HepG2 (cell line): ENCODE results near the gene MILR1. TPM values are rescaled to one million over a fixed set of nuclear protein-coding genes. Genes with fewer than 3 reads are reported as not detected.
A peak's percentile ranks its signal among the peaks of the same experiment; 100 is the strongest.

Experiments used
- HNF4A ChIP-seq: sonication (generic); formaldehyde crosslinking; IDR thresholded peaks from 2 replicates; pipeline ENCODE4 v1.4.0; 2020; ENCODE audit warnings: missing genetic modification reagents
- HNRNPK ChIP-seq: fragments of 200-400 bp; formaldehyde crosslinking; IDR thresholded peaks from 2 replicates; pipeline ENCODE4 v1.6.1; 2018; ENCODE audit warnings: low read length, low read depth, moderate library complexity, mild to moderate bottlenecking; ENCODE audit not compliant: poor library complexity, severe bottlenecking
- MAFF ChIP-seq: IDR thresholded peaks from 2 replicates; pipeline ENCODE4 v1.6.1; 2011; ENCODE audit warnings: low read depth, low read length, improper control_type of control experiment
- NFE2L2 ChIP-seq: fragments of 150-350 bp; IDR thresholded peaks from 2 replicates; pipeline ENCODE4 v1.6.1; 2014; ENCODE audit warnings: low read length
- RAD51 ChIP-seq: fragments of 450-650 bp; IDR thresholded peaks from 2 replicates; pipeline ENCODE4 v1.6.1; 2016; ENCODE audit warnings: borderline replicate concordance
- SIN3A ChIP-seq: IDR thresholded peaks from 2 replicates; pipeline ENCODE4 v1.6.1; 2011; ENCODE audit warnings: low read depth, mild to moderate bottlenecking, control low read depth, low read length, borderline replicate concordance
- SP140L ChIP-seq: sonication (generic); formaldehyde crosslinking; IDR thresholded peaks from 2 replicates; pipeline ENCODE4 v1.4.0; 2020; ENCODE audit warnings: missing genetic modification reagents, borderline replicate concordance
- ZNF136 ChIP-seq: sonication (generic); formaldehyde crosslinking; IDR thresholded peaks from 2 replicates; pipeline ENCODE4 v1.8.1; 2022; ENCODE audit warnings: low read depth, mild to moderate bottlenecking, moderate library complexity, missing genetic modification reagents
- ZNF17 ChIP-seq: sonication (generic); formaldehyde crosslinking; IDR thresholded peaks from 2 replicates; pipeline ENCODE4 v1.5.0; 2020; ENCODE audit warnings: mild to moderate bottlenecking, missing genetic modification reagents
- ZNF564 ChIP-seq: sonication (generic); formaldehyde crosslinking; IDR thresholded peaks from 2 replicates; pipeline ENCODE4 v1.8.1; 2023; ENCODE audit warnings: mild to moderate bottlenecking, missing genetic modification reagents
- ZNF709 ChIP-seq: sonication (generic); formaldehyde crosslinking; IDR thresholded peaks from 2 replicates; pipeline ENCODE4 v1.5.0; 2020; ENCODE audit warnings: mild to moderate bottlenecking, missing genetic modification reagents
- polyA plus RNA-seq, 8 experiments: library from polyadenylated mRNA; depleted of rRNA in 3 of 8; stranded (reverse) in 7 of 8; unstranded in 1 of 8; fragments of >200 nt; fragmentation: Illumina TruSeq in 4 of 8; extraction: Trizol in 4 of 8; gene quantifications; 2 replicates each; pipeline versions ENCODE4 v1.2.1 to v1.2.3, GENCODE V29; 2011 to 2016; ENCODE audit warnings: low read depth in 4 of 8, missing spikeins in 1 of 8, mixed read lengths in 1 of 8; ENCODE audit not compliant: insufficient read depth in 1 of 8
- total RNA-seq, 5 experiments: library from RNA; depleted of rRNA; stranded (reverse); fragments of >200 nt; fragmentation: Illumina TruSeq; extraction: Trizol; gene quantifications; 2 replicates each; pipeline ENCODE4 v1.2.3, GENCODE V29; 2016; ENCODE audit warnings: low read depth in 1 of 5
- TF ChIP-seq, protein P1 (sequence below): sonication (generic); formaldehyde crosslinking; IDR thresholded peaks from 2 replicates; pipeline ENCODE4 v1.5.0; 2020; ENCODE audit warnings: mild to moderate bottlenecking, missing genetic modification reagents
- TF ChIP-seq, protein P2 (sequence below): sonication (generic); formaldehyde crosslinking; IDR thresholded peaks from 2 replicates; pipeline ENCODE4 v1.4.0; 2020; ENCODE audit warnings: mild to moderate bottlenecking, missing genetic modification reagents
- TF ChIP-seq, protein P3 (sequence below): sonication (generic); formaldehyde crosslinking; IDR thresholded peaks from 2 replicates; pipeline ENCODE4 v1.5.1; 2020; ENCODE audit warnings: mild to moderate bottlenecking, missing genetic modification reagents, moderate library complexity
- TF ChIP-seq, protein P4 (sequence below): sonication (generic); formaldehyde crosslinking; IDR thresholded peaks from 2 replicates; pipeline ENCODE4 v1.5.0; 2020; ENCODE audit warnings: mild to moderate bottlenecking, missing genetic modification reagents
- TF ChIP-seq, protein P5 (sequence below): sonication (generic); formaldehyde crosslinking; IDR thresholded peaks from 2 replicates; pipeline ENCODE4 v1.4.0; 2020; ENCODE audit warnings: missing genetic modification reagents

MILR1 gene
- total and polyA plus RNA-seq, 2 of the 13 experiments (the other 11 are each of a cell fraction or from before 2014, with no cell fraction given): 0.27 to 1.7 TPM

DNA sequence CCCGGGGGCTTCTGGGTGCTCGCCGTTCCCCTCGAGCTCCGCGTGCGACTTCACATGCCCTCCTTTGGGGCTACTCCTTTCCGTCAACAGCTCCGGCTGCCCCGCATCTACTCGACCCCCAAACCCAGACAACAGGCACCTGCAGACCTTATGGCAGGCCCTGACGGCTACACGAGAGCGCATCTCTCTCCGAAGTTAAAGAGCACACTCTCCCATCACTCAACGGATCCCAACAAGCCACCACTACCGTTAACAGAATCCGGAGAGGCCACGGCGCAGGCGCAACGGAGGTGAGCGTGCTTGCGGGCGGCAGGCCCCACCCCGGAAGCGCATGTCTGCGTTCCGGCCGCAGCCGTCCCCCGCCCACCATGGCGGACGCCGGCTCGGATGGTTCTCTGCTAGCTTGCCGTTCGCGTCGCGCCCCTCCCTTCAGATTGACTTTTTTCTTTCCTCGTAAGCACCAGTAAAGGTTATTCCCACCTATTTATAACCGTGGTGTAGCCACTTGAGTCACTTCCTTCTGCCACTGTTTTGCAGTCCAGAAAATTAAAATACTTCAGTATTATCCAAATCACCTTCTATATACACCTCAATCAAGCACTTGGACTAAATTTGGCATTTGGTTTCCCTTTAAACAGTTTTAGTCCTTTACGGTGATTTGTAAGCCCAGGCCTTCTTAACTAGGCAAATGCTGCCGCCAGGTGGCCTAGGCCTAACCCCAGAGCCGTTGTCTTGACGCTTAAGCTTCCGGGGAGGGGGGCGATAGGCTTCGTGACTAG is 48.1 kb downstream of the MILR1 start, which contains the start of gene POLG2 (continued):
- TF ChIP-seq, protein P1, sequence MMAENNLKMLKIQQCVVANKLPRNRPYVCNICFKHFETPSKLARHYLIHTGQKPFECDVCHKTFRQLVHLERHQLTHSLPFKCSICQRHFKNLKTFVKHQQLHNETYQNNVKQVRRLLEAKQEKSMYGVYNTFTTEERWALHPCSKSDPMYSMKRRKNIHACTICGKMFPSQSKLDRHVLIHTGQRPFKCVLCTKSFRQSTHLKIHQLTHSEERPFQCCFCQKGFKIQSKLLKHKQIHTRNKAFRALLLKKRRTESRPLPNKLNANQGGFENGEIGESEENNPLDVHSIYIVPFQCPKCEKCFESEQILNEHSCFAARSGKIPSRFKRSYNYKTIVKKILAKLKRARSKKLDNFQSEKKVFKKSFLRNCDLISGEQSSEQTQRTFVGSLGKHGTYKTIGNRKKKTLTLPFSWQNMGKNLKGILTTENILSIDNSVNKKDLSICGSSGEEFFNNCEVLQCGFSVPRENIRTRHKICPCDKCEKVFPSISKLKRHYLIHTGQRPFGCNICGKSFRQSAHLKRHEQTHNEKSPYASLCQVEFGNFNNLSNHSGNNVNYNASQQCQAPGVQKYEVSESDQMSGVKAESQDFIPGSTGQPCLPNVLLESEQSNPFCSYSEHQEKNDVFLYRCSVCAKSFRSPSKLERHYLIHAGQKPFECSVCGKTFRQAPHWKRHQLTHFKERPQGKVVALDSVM: 0 out of 2 replicates have a peak, but pooled peaks have one; percentile 50
- peak; percentile 41 for TF ChIP-seq HNRNPK
- TF ChIP-seq, protein P2, sequence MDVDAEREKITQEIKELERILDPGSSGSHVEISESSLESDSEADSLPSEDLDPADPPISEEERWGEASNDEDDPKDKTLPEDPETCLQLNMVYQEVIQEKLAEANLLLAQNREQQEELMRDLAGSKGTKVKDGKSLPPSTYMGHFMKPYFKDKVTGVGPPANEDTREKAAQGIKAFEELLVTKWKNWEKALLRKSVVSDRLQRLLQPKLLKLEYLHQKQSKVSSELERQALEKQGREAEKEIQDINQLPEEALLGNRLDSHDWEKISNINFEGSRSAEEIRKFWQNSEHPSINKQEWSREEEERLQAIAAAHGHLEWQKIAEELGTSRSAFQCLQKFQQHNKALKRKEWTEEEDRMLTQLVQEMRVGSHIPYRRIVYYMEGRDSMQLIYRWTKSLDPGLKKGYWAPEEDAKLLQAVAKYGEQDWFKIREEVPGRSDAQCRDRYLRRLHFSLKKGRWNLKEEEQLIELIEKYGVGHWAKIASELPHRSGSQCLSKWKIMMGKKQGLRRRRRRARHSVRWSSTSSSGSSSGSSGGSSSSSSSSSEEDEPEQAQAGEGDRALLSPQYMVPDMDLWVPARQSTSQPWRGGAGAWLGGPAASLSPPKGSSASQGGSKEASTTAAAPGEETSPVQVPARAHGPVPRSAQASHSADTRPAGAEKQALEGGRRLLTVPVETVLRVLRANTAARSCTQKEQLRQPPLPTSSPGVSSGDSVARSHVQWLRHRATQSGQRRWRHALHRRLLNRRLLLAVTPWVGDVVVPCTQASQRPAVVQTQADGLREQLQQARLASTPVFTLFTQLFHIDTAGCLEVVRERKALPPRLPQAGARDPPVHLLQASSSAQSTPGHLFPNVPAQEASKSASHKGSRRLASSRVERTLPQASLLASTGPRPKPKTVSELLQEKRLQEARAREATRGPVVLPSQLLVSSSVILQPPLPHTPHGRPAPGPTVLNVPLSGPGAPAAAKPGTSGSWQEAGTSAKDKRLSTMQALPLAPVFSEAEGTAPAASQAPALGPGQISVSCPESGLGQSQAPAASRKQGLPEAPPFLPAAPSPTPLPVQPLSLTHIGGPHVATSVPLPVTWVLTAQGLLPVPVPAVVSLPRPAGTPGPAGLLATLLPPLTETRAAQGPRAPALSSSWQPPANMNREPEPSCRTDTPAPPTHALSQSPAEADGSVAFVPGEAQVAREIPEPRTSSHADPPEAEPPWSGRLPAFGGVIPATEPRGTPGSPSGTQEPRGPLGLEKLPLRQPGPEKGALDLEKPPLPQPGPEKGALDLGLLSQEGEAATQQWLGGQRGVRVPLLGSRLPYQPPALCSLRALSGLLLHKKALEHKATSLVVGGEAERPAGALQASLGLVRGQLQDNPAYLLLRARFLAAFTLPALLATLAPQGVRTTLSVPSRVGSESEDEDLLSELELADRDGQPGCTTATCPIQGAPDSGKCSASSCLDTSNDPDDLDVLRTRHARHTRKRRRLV (CRISPR knock-in tag): peak; percentile 95
- TF ChIP-seq, protein P3, sequence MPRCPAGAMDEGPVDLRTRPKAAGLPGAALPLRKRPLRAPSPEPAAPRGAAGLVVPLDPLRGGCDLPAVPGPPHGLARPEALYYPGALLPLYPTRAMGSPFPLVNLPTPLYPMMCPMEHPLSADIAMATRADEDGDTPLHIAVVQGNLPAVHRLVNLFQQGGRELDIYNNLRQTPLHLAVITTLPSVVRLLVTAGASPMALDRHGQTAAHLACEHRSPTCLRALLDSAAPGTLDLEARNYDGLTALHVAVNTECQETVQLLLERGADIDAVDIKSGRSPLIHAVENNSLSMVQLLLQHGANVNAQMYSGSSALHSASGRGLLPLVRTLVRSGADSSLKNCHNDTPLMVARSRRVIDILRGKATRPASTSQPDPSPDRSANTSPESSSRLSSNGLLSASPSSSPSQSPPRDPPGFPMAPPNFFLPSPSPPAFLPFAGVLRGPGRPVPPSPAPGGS: no peak; the same call in none of the 2 replicates
- TF ChIP-seq ZNF17 (CRISPR knock-in tag): no peak
- TF ChIP-seq, protein P4, sequence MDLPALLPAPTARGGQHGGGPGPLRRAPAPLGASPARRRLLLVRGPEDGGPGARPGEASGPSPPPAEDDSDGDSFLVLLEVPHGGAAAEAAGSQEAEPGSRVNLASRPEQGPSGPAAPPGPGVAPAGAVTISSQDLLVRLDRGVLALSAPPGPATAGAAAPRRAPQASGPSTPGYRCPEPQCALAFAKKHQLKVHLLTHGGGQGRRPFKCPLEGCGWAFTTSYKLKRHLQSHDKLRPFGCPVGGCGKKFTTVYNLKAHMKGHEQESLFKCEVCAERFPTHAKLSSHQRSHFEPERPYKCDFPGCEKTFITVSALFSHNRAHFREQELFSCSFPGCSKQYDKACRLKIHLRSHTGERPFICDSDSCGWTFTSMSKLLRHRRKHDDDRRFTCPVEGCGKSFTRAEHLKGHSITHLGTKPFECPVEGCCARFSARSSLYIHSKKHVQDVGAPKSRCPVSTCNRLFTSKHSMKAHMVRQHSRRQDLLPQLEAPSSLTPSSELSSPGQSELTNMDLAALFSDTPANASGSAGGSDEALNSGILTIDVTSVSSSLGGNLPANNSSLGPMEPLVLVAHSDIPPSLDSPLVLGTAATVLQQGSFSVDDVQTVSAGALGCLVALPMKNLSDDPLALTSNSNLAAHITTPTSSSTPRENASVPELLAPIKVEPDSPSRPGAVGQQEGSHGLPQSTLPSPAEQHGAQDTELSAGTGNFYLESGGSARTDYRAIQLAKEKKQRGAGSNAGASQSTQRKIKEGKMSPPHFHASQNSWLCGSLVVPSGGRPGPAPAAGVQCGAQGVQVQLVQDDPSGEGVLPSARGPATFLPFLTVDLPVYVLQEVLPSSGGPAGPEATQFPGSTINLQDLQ (CRISPR knock-in tag): peak; percentile 83; the same call in 1 of the 2 replicates
- TF ChIP-seq MAFF: no peak; the same call in 1 of the 2 replicates
- TF ChIP-seq ZNF709: peak; percentile 92
- TF ChIP-seq HNF4A (CRISPR knock-in tag): no peak
- no peak for TF ChIP-seq RAD51
- 0 out of 2 replicates have a peak, but pooled peaks have one; percentile 13 for TF ChIP-seq NFE2L2
- TF ChIP-seq ZNF136 (CRISPR knock-in tag): peak; percentile 40; the same call in 1 of the 2 replicates
- peak; percentile 85; the same call in 1 of the 2 replicates for TF ChIP-seq SIN3A
- TF ChIP-seq ZNF564 (CRISPR knock-in tag): peak; percentile 86
- TF ChIP-seq SP140L (CRISPR knock-in tag): peak; percentile 78
- TF ChIP-seq, protein P5, sequence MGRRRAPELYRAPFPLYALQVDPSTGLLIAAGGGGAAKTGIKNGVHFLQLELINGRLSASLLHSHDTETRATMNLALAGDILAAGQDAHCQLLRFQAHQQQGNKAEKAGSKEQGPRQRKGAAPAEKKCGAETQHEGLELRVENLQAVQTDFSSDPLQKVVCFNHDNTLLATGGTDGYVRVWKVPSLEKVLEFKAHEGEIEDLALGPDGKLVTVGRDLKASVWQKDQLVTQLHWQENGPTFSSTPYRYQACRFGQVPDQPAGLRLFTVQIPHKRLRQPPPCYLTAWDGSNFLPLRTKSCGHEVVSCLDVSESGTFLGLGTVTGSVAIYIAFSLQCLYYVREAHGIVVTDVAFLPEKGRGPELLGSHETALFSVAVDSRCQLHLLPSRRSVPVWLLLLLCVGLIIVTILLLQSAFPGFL (CRISPR knock-in tag): no peak
